Measurements from ENCODE around the gene CHST3.

Gene CHST3

GRCh38 chr10:72011468-72011867, 47.3 kb downstream of the CHST3 start:
- no peak for TF ChIP-seq CTCF (IDR thresholded peaks at IDR 0.05; ENCODE audit: control insufficient read depth, insufficient read depth, low read depth, low read length, missing control alignments)
- no peak overlapping the region for H3K4me3 ChIP-seq (ENCODE audit: control insufficient read depth, low read depth, low read length)
- DNase-seq (ENCODE audit: low read depth), result no peak

- DNase-seq (ENCODE audit: low read depth), result no peak
- no peak for TF ChIP-seq CTCF (IDR thresholded peaks at IDR 0.05; ENCODE audit: control insufficient read depth, insufficient read depth, low read depth, low read length, missing control alignments)
- no peak overlapping the region for H3K4me3 ChIP-seq (ENCODE audit: control insufficient read depth, low read depth, low read length)
Observed at GRCh38 chr10:72011976-72012512, 47.8 kb downstream of the CHST3 start.

- no peak for TF ChIP-seq CTCF (IDR thresholded peaks at IDR 0.05; ENCODE audit: control insufficient read depth, insufficient read depth, low read depth, low read length, missing control alignments)
- no peak for DNase-seq (ENCODE audit: low read depth)
Observed at GRCh38 chr10:72012796-72013195, 48.6 kb downstream of the CHST3 start.

GRCh38 chr10:72013202-72013945, 49.2 kb downstream of the CHST3 start:
- no peak overlapping the region for H3K4me3 ChIP-seq (ENCODE audit: control insufficient read depth, low read depth, low read length)
- no peak for TF ChIP-seq CTCF (IDR thresholded peaks at IDR 0.05; ENCODE audit: control insufficient read depth, insufficient read depth, low read depth, low read length, missing control alignments)
- no peak for DNase-seq (ENCODE audit: low read depth)

More at GRCh38 chr10:72012796-72013195, 48.6 kb downstream of the CHST3 start:
- H3K4me3 ChIP-seq (ENCODE audit: control insufficient read depth, low read depth, low read length), result no peak overlapping the region

- DNase-seq (ENCODE audit: low read depth), result no peak
- H3K4me3 ChIP-seq (ENCODE audit: control insufficient read depth, low read depth, low read length), result no peak overlapping the region
- TF ChIP-seq CTCF (IDR thresholded peaks at IDR 0.05; ENCODE audit: control insufficient read depth, insufficient read depth, low read depth, low read length, missing control alignments), result no peak
Observed at GRCh38 chr10:72014197-72014596, 50.0 kb downstream of the CHST3 start.

- no peak for DNase-seq (ENCODE audit: low read depth)
- TF ChIP-seq CTCF (IDR thresholded peaks at IDR 0.05; ENCODE audit: control insufficient read depth, insufficient read depth, low read depth, low read length, missing control alignments), result no peak
- H3K4me3 ChIP-seq (ENCODE audit: control insufficient read depth, low read depth, low read length), result no peak overlapping the region
Observed at GRCh38 chr10:72014785-72015480, 50.7 kb downstream of the CHST3 start.

Measured in AG09309 (cell line).